Left lung (tissue), 10 donors: ENCODE results near the gene TRAF6. TPM values are rescaled to one million over a fixed set of nuclear protein-coding genes. Genes with fewer than 3 reads are reported as not detected.

ENCODE experiments used
- ATAC-seq: fragments of 200-7000 bp; cut with Tn5 transposase; one replicate; pipeline ENCODE4 v1.9.1; 2020; ENCODE audit warnings: moderate library complexity
- DNase-seq, 4 donors: peaks; one replicate each; pipeline ENCODE4 v3.0.0-alpha.2; 2013 to 2020
- H3K27ac ChIP-seq, 2 donors: fragments of 200-600 bp; sonication (generic) in 1 of 2; one replicate each; pipeline versions ENCODE4 v1.5.0 to v1.8.0; 2020 to 2021
- H3K27me3 ChIP-seq, 2 donors: fragments of 200-600 bp; sonication (generic) in 1 of 2; one replicate each; pipeline versions ENCODE4 v1.5.0 to v1.8.0; 2020 to 2021
- H3K36me3 ChIP-seq, 2 donors: fragments of 200-600 bp; sonication (generic) in 1 of 2; one replicate each; pipeline versions ENCODE4 v1.5.0 to v1.8.0; 2020 to 2021
- H3K4me1 ChIP-seq, 2 donors: fragments of 200-600 bp; one replicate each; pipeline ENCODE4 v1.8.0; 2021
- H3K4me3 ChIP-seq, 2 donors: fragments of 200-600 bp; sonication (generic) in 1 of 2; one replicate each; pipeline versions ENCODE4 v1.5.0 to v1.8.0; 2020 to 2021; ENCODE audit warnings: mild to moderate bottlenecking in 1 of 2
- H3K9me3 ChIP-seq, 2 donors: fragments of 200-600 bp; sonication (generic) in 1 of 2; one replicate each; pipeline versions ENCODE4 v1.5.0 to v1.8.0; 2020 to 2021
- CTCF ChIP-seq, 2 donors: fragments of 200-600 bp; sonication (generic) in 1 of 2; IDR thresholded peaks; one replicate each; pipeline versions ENCODE4 v1.5.0 to v1.8.0; 2021; ENCODE audit warnings: antibody characterized with exemption in 2 of 2
- intact Hi-C, 2 donors: fragments of 100-400 bp; cut with DNase I; formaldehyde crosslinking; loops; one replicate each; pipeline versions ENCODE4 v1.11.2 to v1.14.2; 2022
- polyA plus RNA-seq, 6 donors: library from polyadenylated mRNA; unstranded; fragments of 120-200 nt; gene quantifications; one replicate each; pipeline ENCODE4 v1.2.1, GENCODE V29; 2013; ENCODE audit not compliant: insufficient read length in 6 of 6
- total RNA-seq, 2 donors: library from RNA; stranded (reverse); fragmentation: NEBNext Ultra II Directional; extraction: Animal tissue kit (Norgen Biotek cat#: 25700); gene quantifications; one replicate each; pipeline ENCODE4 v1.2.1, GENCODE V29; 2021
- donor health status: DM: no; HTN: yes; CAD: no.
- donor health status: DM: no; HTN: no; CAD: no.

TRAF6 gene
- total and polyA plus RNA-seq, 8 donors, result 11.3 to 17.0 (median 14.0) TPM

GRCh38 chr11:36550385-36551115 is 40.5 kb upstream of the TRAF6 start:
- no peak for ATAC-seq
- DNase-seq, result no peak
- Histone ChIP-seq H3K4me1 (no peaks in the 10 kb centered on the region), H3K36me3 (no peaks in the 10 kb centered on the region), H3K27ac (no peak overlapping the region), H3K27me3 (no peaks in the 10 kb centered on the region), H3K9me3 (no peaks in the 10 kb centered on the region), H3K4me3 (no peak overlapping the region)
- TF ChIP-seq CTCF (IDR thresholded peaks at IDR 0.05), result no peak
- intact Hi-C loops, result no loop called here

GRCh38 chr11:36540998-36541397 is 30.9 kb upstream of the TRAF6 start:
- no peak overlapping the region for H3K27ac ChIP-seq
- no peaks in the 10 kb centered on the region for H3K4me1 ChIP-seq
- intact Hi-C loops, result no loop called here
- H3K9me3 ChIP-seq, result no peaks in the 10 kb centered on the region
- no peak overlapping the region for H3K4me3 ChIP-seq
- H3K27me3 ChIP-seq, result no peaks in the 10 kb centered on the region
- TF ChIP-seq CTCF (IDR thresholded peaks at IDR 0.05), result no peak
- no peaks in the 10 kb centered on the region for H3K36me3 ChIP-seq
- DNase-seq (peak in 2 of 4 donors; percentile 10 to 38), ATAC-seq (peak; percentile 64)

GRCh38 chr11:36534276-36534840 is 24.3 kb upstream of the TRAF6 start:
- no peak overlapping the region for H3K27ac ChIP-seq
- DNase-seq, result no peak
- no peaks in the 10 kb centered on the region for H3K36me3 ChIP-seq
- intact Hi-C loops, result no loop called here
- no peak for TF ChIP-seq CTCF (IDR thresholded peaks at IDR 0.05)
- no peaks in the 10 kb centered on the region for H3K27me3 ChIP-seq
- no peaks in the 10 kb centered on the region for H3K9me3 ChIP-seq
- no peak overlapping the region for H3K4me3 ChIP-seq
- ATAC-seq, result no peak
- H3K4me1 ChIP-seq, result peaks cover 0 to 9% of the 10 kb centered on the region in 2 donors

- H3K27me3 ChIP-seq, result no peaks in the 10 kb centered on the region
- no peak for DNase-seq
- H3K36me3 ChIP-seq, result no peaks in the 10 kb centered on the region
- intact Hi-C loops, result no loop called here
- ATAC-seq, result peak; percentile 12
- TF ChIP-seq CTCF (IDR thresholded peaks at IDR 0.05), result no peak
- H3K4me1 ChIP-seq, result peaks cover 0 to 9% of the 10 kb centered on the region in 2 donors
- H3K27ac ChIP-seq, result no peak overlapping the region
- H3K4me3 ChIP-seq, result no peak overlapping the region
- H3K9me3 ChIP-seq, result no peaks in the 10 kb centered on the region
Measured at GRCh38 chr11:36532941-36533601, 23.0 kb upstream of the TRAF6 start.

- DNase-seq (no peak), ATAC-seq (no peak)
- Histone ChIP-seq H3K36me3 (no peaks in the 10 kb centered on the region), H3K27ac (no peak overlapping the region), H3K27me3 (no peaks in the 10 kb centered on the region), H3K4me3 (no peak overlapping the region), H3K4me1 (peaks cover 0 to 9% of the 10 kb centered on the region in 2 donors), H3K9me3 (peaks cover 0 to 3% of the 10 kb centered on the region in 2 donors)
- intact Hi-C loops, result no loop called here
- TF ChIP-seq CTCF (IDR thresholded peaks at IDR 0.05), result no peak
Measured at GRCh38 chr11:36530840-36531239, 20.8 kb upstream of the TRAF6 start.
